Measurements from ENCODE around the gene CHSY1.
"Not testable (repeated sequence)": the region's sequence is repeated elsewhere in the genome, so short reads cannot be mapped to it uniquely, and the experiment has no call there.

CHSY1 gene

GRCh38 chr15:101134780-101135179 lies 117.1 kb downstream of the CHSY1 start:
- DNase-seq (ENCODE audit: low read depth), result no peak

DNA sequence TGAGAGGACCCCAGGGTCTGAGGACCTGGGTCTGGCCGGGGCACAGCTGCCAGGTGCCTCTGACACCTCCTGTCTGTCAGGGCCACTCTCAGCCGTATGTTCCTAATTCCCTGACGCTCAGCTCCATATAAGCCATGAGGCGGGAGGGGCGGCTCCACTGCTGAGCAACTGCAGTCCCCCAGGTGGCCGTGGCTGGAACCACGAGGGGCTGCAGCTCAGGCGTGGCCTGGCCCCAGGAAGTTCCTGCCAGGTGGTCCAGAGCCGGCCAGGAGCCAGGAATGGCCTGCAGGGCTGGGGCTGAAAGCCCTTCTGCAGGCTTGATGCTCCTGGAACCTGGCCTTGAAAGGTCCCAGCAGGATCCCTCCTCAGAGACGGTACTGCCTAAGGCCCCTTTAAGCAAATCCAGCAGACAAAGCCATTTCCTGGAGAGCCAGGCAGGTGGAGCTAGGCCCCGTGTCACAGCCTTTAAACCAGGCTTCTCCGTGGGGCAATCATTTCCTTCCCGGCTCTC lies 118.0 kb downstream of the CHSY1 start:
- no peak for DNase-seq (ENCODE audit: low read depth)

DNA sequence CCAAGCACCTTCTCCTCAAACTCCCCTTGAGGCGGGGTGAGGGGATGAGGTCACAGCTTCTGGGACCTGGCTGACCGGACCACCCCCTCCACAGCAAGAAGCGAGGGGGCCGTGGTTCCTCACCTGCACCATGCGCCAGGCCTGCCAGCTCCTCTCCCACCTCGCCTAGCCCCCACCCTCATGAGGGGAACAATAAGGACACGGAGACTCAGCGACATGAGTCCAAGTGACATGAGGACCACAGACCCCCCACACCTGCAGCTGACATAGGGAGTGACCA lies 118.7 kb downstream of the CHSY1 start:
- DNase-seq (ENCODE audit: low read depth), result no peak

DNA sequence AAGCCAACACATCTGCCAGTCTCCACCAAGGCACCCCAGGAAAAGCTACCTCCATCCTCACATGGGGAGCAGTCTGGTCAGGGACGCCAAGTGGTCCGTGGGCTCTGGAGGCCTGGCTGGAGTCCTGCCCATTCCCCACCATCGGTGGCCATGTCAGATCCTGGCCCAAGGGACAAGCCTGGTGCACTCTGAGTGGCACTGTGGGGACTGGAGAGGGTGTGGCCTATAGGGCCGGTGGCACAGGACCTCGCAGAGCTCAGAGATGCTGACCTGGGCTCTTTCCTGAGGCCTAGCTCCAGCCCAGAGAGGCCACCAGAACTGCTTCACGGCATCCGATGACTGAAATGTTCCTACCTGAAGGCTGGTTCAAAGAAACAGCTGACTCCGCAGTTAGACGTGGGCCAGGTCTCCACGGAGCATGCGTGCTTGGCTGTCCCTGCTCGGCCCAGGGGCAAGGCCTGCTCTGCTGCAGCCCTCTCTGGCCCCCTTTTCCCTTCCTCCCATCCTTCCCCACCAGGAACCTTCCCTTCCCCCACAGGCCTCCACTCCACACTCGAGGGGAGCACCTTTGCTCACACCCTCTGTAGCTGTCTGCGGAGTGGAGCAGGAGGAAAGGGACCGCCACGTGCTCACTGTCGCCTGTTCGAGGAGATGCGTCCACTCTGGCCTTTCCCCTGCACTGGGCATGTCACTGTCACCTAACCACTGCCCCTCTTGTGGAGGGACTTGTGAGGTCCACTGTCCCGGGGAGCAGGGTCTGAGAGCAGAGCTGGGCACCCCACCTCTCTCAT lies 119.3 kb downstream of the CHSY1 start:
- DNase-seq (ENCODE audit: low read depth), result no peak

GRCh38 chr15:101131489-101132389 lies 120.1 kb downstream of the CHSY1 start:
- DNase-seq (ENCODE audit: low read depth), result no peak

DNA sequence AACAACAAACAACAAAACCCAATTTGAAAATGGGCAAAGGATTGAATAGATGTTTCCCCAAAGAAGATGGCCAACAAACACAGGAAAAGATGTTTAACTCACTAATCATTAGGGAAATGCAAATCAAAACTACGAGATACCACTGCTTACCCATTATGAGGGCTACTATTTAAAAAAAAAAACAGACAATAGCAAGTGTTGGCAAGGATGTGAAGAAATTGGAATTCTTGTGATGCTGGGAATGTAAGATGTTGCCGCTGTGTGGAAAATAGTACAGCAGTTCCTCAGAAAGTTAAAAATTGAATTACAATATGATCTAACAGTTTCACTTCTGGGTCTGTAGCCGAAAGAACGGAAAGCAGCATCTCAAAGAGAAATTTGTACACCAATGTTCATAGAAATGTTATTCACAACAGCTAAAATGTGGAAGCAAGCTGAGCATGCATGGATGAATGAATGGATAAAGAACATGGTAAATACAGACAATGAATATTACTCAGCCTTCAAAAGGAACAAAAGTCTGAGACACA lies 121.9 kb downstream of the CHSY1 start:
- DNase-seq (ENCODE audit: low read depth), result no peak

- peak; percentile 95 for DNase-seq (ENCODE audit: low read depth)
Measured at GRCh38 chr15:101128221-101129015, 123.4 kb downstream of the CHSY1 start.

DNA sequence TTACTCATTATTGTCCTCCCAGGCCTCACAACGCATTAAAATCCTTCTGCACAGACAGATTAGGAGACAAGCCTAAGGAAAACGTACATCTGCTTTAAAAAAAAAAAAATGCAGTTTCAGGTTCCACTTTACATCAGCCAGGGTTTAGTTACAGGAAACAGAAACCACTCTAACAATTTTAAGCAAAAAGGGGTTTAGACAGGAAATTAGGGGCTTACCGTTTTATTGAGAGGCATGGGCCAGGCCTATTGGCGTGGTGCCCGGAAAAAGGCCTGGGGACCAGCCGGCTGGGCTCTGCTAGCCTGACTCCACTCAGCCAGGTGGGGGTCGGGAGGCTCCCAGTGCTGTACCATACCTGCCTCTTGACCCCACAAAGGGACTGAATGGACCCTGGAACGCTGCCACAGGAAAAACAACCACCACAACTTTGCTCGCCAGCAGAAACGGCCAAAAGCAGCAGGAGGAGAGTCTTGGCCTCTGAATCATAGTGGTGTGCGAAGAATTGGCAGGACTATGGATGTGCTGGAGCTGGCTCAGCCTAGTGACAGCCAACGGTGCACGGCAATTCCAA lies 124.3 kb downstream of the CHSY1 start:
- peak; percentile 70 for DNase-seq (ENCODE audit: low read depth)

GRCh38 chr15:101126618-101127505 lies 125.0 kb downstream of the CHSY1 start:
- DNase-seq (ENCODE audit: low read depth), result no peak

- not testable (repeated sequence) for DNase-seq (ENCODE audit: low read depth)
Measured at GRCh38 chr15:101125881-101126428, 125.9 kb downstream of the CHSY1 start.
